WI38 (cell line): ENCODE results near the gene ARHGEF19.

Source experiments
- H3K4me3 ChIP-seq: 2 replicates; pipeline ENCODE4 v1.5.1; 2011; ENCODE audit warnings: low read depth, mild to moderate bottlenecking, control low read depth, low read length
- CTCF ChIP-seq: IDR thresholded peaks from 2 replicates; pipeline ENCODE4 v1.5.1; 2012; ENCODE audit warnings: low read depth, mild to moderate bottlenecking, control low read depth, low read length

Gene ARHGEF19

GRCh38 chr1:16205891-16206546 lies 6.4 kb downstream of the ARHGEF19 start:
- no peak for TF ChIP-seq CTCF
- H3K4me3 ChIP-seq: peak overlapping the region; percentile 55

GRCh38 chr1:16205334-16205671 lies 7.1 kb downstream of the ARHGEF19 start:
- no peak for TF ChIP-seq CTCF
- H3K4me3 ChIP-seq: no peak overlapping the region

GRCh38 chr1:16204634-16205333 lies 7.7 kb downstream of the ARHGEF19 start:
- no peak overlapping the region for H3K4me3 ChIP-seq
- no peak for TF ChIP-seq CTCF

GRCh38 chr1:16204216-16204615 lies 8.2 kb downstream of the ARHGEF19 start:
- no peak for TF ChIP-seq CTCF
- no peak overlapping the region for H3K4me3 ChIP-seq

- no peak overlapping the region for H3K4me3 ChIP-seq
- TF ChIP-seq CTCF: no peak
Observed at GRCh38 chr1:16203550-16203949, 8.9 kb downstream of the ARHGEF19 start.

- TF ChIP-seq CTCF: no peak
- no peak overlapping the region for H3K4me3 ChIP-seq
Observed at GRCh38 chr1:16202281-16203210, 9.9 kb downstream of the ARHGEF19 start.
